Heart left ventricle (tissue), 16 donors: ENCODE data around the gene STK25. TPM values are rescaled to one million over a fixed set of nuclear protein-coding genes. Genes with fewer than 3 reads are reported as not detected.
A peak's percentile ranks its signal among the peaks of the same experiment; 100 is the strongest.

ENCODE experiments used
- ATAC-seq, 4 donors: fragments of 200-7000 bp; cut with Tn5 transposase; one replicate each; pipeline ENCODE4 v1.9.1; 2020 to 2022; ENCODE audit warnings: moderate library complexity in 4 of 4, mild to moderate bottlenecking in 3 of 4, moderate number of reproducible peaks in 1 of 4
- DNase-seq, 5 donors: peaks; one replicate each; pipeline ENCODE4 v3.0.0-alpha.2; 2020
- H3K27ac ChIP-seq, 12 donors: fragments of 200-600 bp; sonication (generic) in 4 of 12; one replicate each; pipeline versions ENCODE4 v1.5.0 to v1.8.0; 2016 to 2022; ENCODE audit warnings: mild to moderate bottlenecking in 2 of 12
- H3K27me3 ChIP-seq, 9 donors: fragments of 200-600 bp; sonication (generic) in 2 of 9; one replicate each; pipeline versions ENCODE4 v1.5.1 to v1.8.0; 2016 to 2022; ENCODE audit warnings: mild to moderate bottlenecking in 3 of 9
- H3K36me3 ChIP-seq, 9 donors: fragments of 200-600 bp; sonication (generic) in 2 of 9; one replicate each; pipeline versions ENCODE4 v1.5.0 to v1.8.0; 2018 to 2022; ENCODE audit warnings: mild to moderate bottlenecking in 2 of 9
- H3K4me1 ChIP-seq, 12 donors: fragments of 200-600 bp; sonication (generic) in 4 of 12; one replicate each; pipeline versions ENCODE4 v1.5.0 to v1.8.0; 2016 to 2022; ENCODE audit warnings: mild to moderate bottlenecking in 3 of 12
- H3K4me3 ChIP-seq, 12 donors: fragments of 200-600 bp; sonication (generic) in 4 of 12; one replicate each; pipeline versions ENCODE4 v1.5.0 to v1.8.0; 2017 to 2022; ENCODE audit warnings: mild to moderate bottlenecking in 9 of 12, moderate library complexity in 4 of 12
- H3K9me3 ChIP-seq, 12 donors: fragments of 200-600 bp; sonication (generic) in 4 of 12; one replicate each; pipeline versions ENCODE4 v1.5.0 to v1.8.0; 2016 to 2022; ENCODE audit warnings: mild to moderate bottlenecking in 1 of 12
- POLR2A ChIP-seq, 2 donors: fragments of 450-650 bp; IDR thresholded peaks; one replicate each; pipeline ENCODE4 v1.6.1; 2017; ENCODE audit warnings: antibody characterized with exemption in 2 of 2, mild to moderate bottlenecking in 2 of 2, moderate library complexity in 2 of 2
- WGBS, 4 donors: extraction: QIAGEN DNeasy Blood & Tissue Kit in 2 of 4; methylation state at CpG; one replicate each; pipeline versions ENCODE4 v1.1.5 to v1.1.7; 2013 to 2018; 5-methylcytosine and 5-hydroxymethylcytosine counted together
- intact Hi-C, 10 donors: fragments of 100-400 bp; cut with DNase I; formaldehyde crosslinking; loops; one replicate each; pipeline versions ENCODE4 v1.11.1 to v1.14.2; 2022
- polyA plus RNA-seq, 2 donors: library from polyadenylated mRNA; stranded (reverse); fragments of 200-250 nt; gene quantifications; one replicate each; pipeline ENCODE4 v1.2.3, GENCODE V29; 2013
- total RNA-seq, 9 donors: library from RNA; depleted of rRNA in 2 of 9; stranded (reverse); fragments of >200 nt in 2 of 9; fragmentation: NEBNext Ultra II Directional in 3 of 9; extraction: Animal tissue kit (Norgen Biotek cat#: 25700) in 3 of 9; gene quantifications; one replicate each; pipeline versions ENCODE4 v1.1.0 to v1.2.4, GENCODE V29; 2016 to 2023
- TF ChIP-seq, protein P1 (sequence below), 12 donors: fragments of 200-600 bp; sonication (generic) in 4 of 12; IDR thresholded peaks; one replicate each; pipeline versions ENCODE4 v1.5.0 to v1.8.0; 2018 to 2022; ENCODE audit warnings: antibody characterized with exemption in 12 of 12, mild to moderate bottlenecking in 5 of 12
- donor health status: ischemic (EF 13 %, LVEDD 7.1; RV severe dilation, severe dysfunction).
- donor health status: healthy with polysubstance abuse.
- donor health status: DM: no; HTN: yes; CAD: no.
- donor health status: DM: no; HTN: no; CAD: no.
- donor health status: ischemic (EF 25% LVEDD 6.9; RV normal size, moderate dysfunction).
- donor health status: ischemic (EF 25% LVEDD 5.7; RV mildly dilated, moderate dysfunction).
- donor health status: healthy.
- donor health status: DM: yes; HTN: yes; CAD: no.
- donor health status: ischemic (EF 35%, LVEDD 5.7; RV mildly dilated, moderate dysfunction).
- donor health status: nonischemic (EF 11% LVEDD 7.7; RV severe dilation, severe dysfunction).
- donor health status: DM: yes; HTN: yes; CAD: no.
- donor health status: PGD.
- donor health status: ischemic (EF 29% LVEDD 5.4; RV normal size, mild dysfunction).
- donor health status: nonischemic (EF 23%, LVEDD 6.1; RV moderate dilation, normal function).

The STK25 gene
- total and polyA plus RNA-seq, 11 donors = 76.8 to 186 (median 94.8) TPM

DNA sequence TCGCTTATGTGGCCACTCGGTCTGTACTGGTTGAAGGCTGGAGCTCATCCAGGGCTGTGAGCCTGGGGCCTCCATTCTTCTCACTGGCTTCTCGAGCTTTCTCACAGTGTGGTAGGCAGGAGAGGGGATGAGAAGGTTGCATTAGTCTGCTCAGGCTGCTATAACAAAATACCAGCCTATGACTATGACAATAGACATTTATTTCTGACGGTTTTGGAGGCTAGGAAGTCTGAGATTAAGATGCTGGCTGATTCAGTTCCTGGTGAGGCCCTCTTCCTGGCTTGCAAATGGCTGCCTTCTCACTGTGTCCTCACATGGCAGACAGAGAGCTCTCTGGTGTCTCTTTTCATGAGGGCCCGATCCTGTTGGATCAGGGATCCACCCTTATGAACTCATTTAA, 6.2 kb upstream of the STK25 start:
- Histone ChIP-seq H3K27ac (no peak overlapping the region), H3K36me3 (no peaks in the 10 kb centered on the region), H3K4me3 (no peak overlapping the region), H3K27me3 (peaks cover 0 to 7% (median 0%) of the 10 kb centered on the region in 9 donors), H3K4me1 (peaks cover 0 to 3% (median under 1%) of the 10 kb centered on the region in 12 donors), H3K9me3 (no peaks in the 10 kb centered on the region)
- TF ChIP-seq POLR2A (IDR thresholded peaks at IDR 0.05) = no peak
- TF ChIP-seq, protein P1, sequence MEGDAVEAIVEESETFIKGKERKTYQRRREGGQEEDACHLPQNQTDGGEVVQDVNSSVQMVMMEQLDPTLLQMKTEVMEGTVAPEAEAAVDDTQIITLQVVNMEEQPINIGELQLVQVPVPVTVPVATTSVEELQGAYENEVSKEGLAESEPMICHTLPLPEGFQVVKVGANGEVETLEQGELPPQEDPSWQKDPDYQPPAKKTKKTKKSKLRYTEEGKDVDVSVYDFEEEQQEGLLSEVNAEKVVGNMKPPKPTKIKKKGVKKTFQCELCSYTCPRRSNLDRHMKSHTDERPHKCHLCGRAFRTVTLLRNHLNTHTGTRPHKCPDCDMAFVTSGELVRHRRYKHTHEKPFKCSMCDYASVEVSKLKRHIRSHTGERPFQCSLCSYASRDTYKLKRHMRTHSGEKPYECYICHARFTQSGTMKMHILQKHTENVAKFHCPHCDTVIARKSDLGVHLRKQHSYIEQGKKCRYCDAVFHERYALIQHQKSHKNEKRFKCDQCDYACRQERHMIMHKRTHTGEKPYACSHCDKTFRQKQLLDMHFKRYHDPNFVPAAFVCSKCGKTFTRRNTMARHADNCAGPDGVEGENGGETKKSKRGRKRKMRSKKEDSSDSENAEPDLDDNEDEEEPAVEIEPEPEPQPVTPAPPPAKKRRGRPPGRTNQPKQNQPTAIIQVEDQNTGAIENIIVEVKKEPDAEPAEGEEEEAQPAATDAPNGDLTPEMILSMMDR (IDR thresholded peaks at IDR 0.05) = no peak
- intact Hi-C loops = loop anchor here in 1 of 10 donors (5.0 kb wide), 1 partner anchor 78 kb away; no protein-coding TSS in a partner anchor
- no peak for ATAC-seq
- WGBS, 4 donors = 68 to 83% (median 75%) methylated on average over 5 of the region's 5 CpGs
- no peak for DNase-seq

DNA sequence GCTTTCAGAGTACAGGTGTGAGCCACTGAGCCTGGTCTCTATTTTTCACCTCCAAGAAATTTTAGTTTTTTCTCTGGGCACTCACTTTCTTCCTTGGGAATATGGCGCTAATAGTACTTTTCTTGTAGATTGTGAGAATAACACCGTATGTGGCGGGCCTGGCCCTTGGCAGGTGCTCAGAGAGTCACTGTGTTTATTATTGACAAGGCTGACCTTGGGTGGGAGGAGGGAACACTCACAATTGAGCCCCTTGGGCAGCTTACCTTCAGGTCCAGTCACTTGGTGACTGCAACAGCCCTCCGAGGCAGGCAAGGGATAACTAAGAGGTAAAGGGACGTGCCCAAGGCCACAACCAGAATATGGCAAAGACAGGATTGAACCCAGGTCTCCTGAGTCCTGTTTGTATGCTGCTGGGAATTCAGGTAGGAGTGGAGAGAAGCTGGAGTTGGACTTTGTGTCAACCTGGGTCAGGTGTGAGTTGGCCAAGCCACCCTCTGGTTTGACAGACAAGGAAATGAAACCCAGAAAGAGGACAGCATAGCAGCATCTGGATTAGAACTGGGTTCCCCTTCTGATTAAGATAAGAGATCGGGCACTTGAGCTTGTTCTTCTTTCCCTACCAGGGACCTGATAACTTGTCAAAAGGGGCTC, 2.8 kb upstream of the STK25 start:
- Histone ChIP-seq H3K9me3 (no peaks in the 10 kb centered on the region), H3K27ac (no peak overlapping the region), H3K4me1 (peaks cover 8 to 29% (median 23%) of the 10 kb centered on the region in 12 donors), H3K36me3 (no peaks in the 10 kb centered on the region), H3K27me3 (no peaks in the 10 kb centered on the region), H3K4me3 (no peak overlapping the region)
- ATAC-seq (no peak), DNase-seq (peak in 1 of 5 donors; percentile 42)
- TF ChIP-seq, protein P1 (IDR thresholded peaks at IDR 0.05) = no peak
- no peak for TF ChIP-seq POLR2A (IDR thresholded peaks at IDR 0.05)
- intact Hi-C loops = loop anchor here in 1 of 10 donors (5.0 kb wide), 1 partner anchor 81 kb away; no protein-coding TSS in a partner anchor
- 90 to 96% (median 93%) methylated on average over 6 of the region's 6 CpGs for WGBS, 4 donors

DNA sequence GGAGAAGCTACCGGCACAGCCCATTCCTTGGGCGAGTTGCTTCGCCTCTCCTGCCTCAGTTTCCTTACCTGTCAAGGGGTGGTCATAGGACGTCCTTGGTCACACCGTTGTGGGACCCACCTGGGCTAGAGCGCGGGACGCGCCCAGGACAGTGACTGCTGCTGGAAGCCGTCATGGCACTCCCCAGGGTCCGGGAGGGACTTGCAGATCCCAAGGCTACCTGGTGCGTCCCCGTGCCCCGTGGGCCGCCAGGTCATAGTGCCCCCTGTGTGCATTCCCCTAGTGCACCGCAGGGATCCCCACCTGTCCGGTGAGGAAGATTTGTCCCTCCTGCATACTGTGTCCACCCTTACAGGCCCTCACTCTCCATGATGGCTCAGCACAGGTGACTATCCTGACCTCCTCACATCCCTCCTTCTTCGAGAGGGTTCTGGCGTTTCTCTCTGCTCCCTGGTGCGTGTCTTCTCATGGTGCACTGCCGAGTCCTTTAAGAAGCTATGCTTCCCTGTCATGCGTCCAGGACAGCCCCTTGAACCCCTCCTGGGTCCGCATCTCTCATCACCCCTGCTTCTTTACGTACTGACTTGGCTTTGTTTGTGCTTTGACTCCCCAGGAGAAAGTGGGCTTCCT, 886 bp upstream of the STK25 start:
- Histone ChIP-seq H3K4me3 (peak overlapping the region; percentile 22 to 99 (median 88)), H3K27ac (peak overlapping the region; percentile 34 to 97 (median 88)), H3K36me3 (peaks cover 0 to 3% (median 0%) of the 10 kb centered on the region in 9 donors), H3K27me3 (no peaks in the 10 kb centered on the region), H3K4me1 (peaks cover 13 to 47% (median 33%) of the 10 kb centered on the region in 12 donors), H3K9me3 (no peaks in the 10 kb centered on the region)
- ATAC-seq (no peak), DNase-seq (peak in 1 of 5 donors; percentile 43)
- TF ChIP-seq POLR2A (IDR thresholded peaks at IDR 0.05) = no peak
- TF ChIP-seq, protein P1 (IDR thresholded peaks at IDR 0.05) = no peak
- WGBS, 4 donors = 23 to 59% (median 33%) methylated on average over 7 to 24 of the region's 24 CpGs
- intact Hi-C loops = loop anchor here in 7 of 10 donors (2.0 to 10.0 kb wide), 9 partner anchors 48 to 406 kb away; partner anchors contain the start of genes BOK (in 2 of the 7), ATG4B (in 1 of the 7), D2HGDH (in 1 of the 7) and MTERF4 (in 1 of the 7)
